Erythroblast (primary cell): Measurements from ENCODE around the gene DEPP1.

Experiments used
- GATA1 ChIP-seq: IDR thresholded peaks from 2 replicates; pipeline ENCODE4 v1.6.1; 2011; ENCODE audit warnings: low read depth, mild to moderate bottlenecking, control low read depth, low read length, moderate library complexity
- POLR2A ChIP-seq: IDR thresholded peaks from 2 replicates; pipeline ENCODE4 v1.6.1; 2011; ENCODE audit warnings: mild to moderate bottlenecking, low read length

- TF ChIP-seq POLR2A, result no peak
- TF ChIP-seq GATA1, result no peak
Measured at GRCh38 chr10:44971434-44971833, 7.2 kb downstream of the DEPP1 start.
